Endothelial cell of umbilical vein (primary cell): ENCODE data around the gene RGS18. TPM values are rescaled to one million over a fixed set of nuclear protein-coding genes. Genes with fewer than 3 reads are reported as not detected.

Source experiments
- BruUV-seq: library from RNA; stranded (reverse); fragments of 400-500 nt; replicated peaks from 2 replicates; lab custom pipeline; 2021; lab: Mats Ljungman, UMichigan
- CTCF ChIA-PET: fragments of 300-600, 350-600 bp; sonication (Branson Sonifier 250); formaldehyde crosslinking; loops from one replicate; lab custom pipeline; 2021; ENCODE audit warnings: antibody characterized with exemption, inconsistent platforms; lab: Charles Lee
- POLR2A ChIA-PET: fragments of 300-600, 350-600 bp; sonication (Branson Sonifier 250); formaldehyde crosslinking; loops from one replicate; lab custom pipeline; 2021; ENCODE audit warnings: antibody characterized with exemption, inconsistent platforms; lab: Charles Lee
- DNase-seq: peaks from one replicate; pipeline ENCODE4 v3.0.0-alpha.2; 2011; ENCODE audit warnings: low read depth, low spot score
- FAIRE-seq: peaks from 2 replicates; lab custom pipeline; 2011; peaks lifted over from hg19 to GRCh38; lab: Jason Lieb, UNC
- H2AFZ ChIP-seq: 2 replicates; pipeline ENCODE4 v1.6.0; 2012; ENCODE audit warnings: low read depth, low read length, control low read depth, inconsistent platforms
- H3K27ac ChIP-seq: 2 replicates; pipeline ENCODE4 v1.5.1; 2011; ENCODE audit warnings: low read depth, mild to moderate bottlenecking, control low read depth, low read length, moderate library complexity; ENCODE audit not compliant: insufficient read depth
- H3K27me3 ChIP-seq, 2 experiments: 2 replicates each; pipeline versions ENCODE4 v1.6.0 to v1.6.1; 2011; ENCODE audit warnings: low read length in 2 of 2, mixed read lengths in 1 of 2; ENCODE audit not compliant: control insufficient read depth in 2 of 2, insufficient read depth in 2 of 2
- H3K36me3 ChIP-seq, 2 experiments: 2 replicates in 1 of 2; 3 replicates in 1 of 2; pipeline ENCODE4 v1.5.1; 2011; ENCODE audit warnings: low read length in 2 of 2, mild to moderate bottlenecking in 1 of 2, moderate library complexity in 1 of 2; ENCODE audit not compliant: control insufficient read depth in 2 of 2, insufficient read depth in 2 of 2; ENCODE audit errors: extremely low read depth in 1 of 2
- H3K4me1 ChIP-seq: 3 replicates; pipeline ENCODE4 v1.5.1; 2011; ENCODE audit warnings: mild to moderate bottlenecking, low read length; ENCODE audit not compliant: control insufficient read depth, insufficient read depth; ENCODE audit errors: extremely low read depth
- H3K4me2 ChIP-seq: 2 replicates; pipeline ENCODE4 v1.6.1; 2011; ENCODE audit warnings: low read length, control low read depth, mixed read lengths; ENCODE audit not compliant: insufficient read depth
- H3K4me3 ChIP-seq, 3 experiments: fragments of 200-600 bp in 1 of 3; sonication (generic), shearing (Covaris generic) in 1 of 3; replicated peaks in 1 of 3; 2 replicates each; pipeline ENCODE4 v1.5.1; 2011 to 2016; ENCODE audit warnings: control low read depth in 3 of 3, low read length in 3 of 3, mild to moderate bottlenecking in 2 of 3, inconsistent platforms in 1 of 3, low read depth in 1 of 3, moderate library complexity in 1 of 3; ENCODE audit not compliant: insufficient read depth in 1 of 3
- H3K79me2 ChIP-seq: 2 replicates; pipeline ENCODE4 v1.6.0; 2012; ENCODE audit warnings: low read length, inconsistent platforms; ENCODE audit not compliant: control insufficient read depth, insufficient read depth
- H3K9ac ChIP-seq: replicated peaks from 2 replicates; pipeline ENCODE3; 2011; ENCODE audit warnings: low read length, control low read depth; ENCODE audit not compliant: insufficient read depth; ENCODE audit errors: extremely low read depth
- H3K9me1 ChIP-seq: replicated peaks from 3 replicates; pipeline ENCODE4 v1.6.0; 2011; ENCODE audit warnings: mild to moderate bottlenecking, low read length; ENCODE audit not compliant: control insufficient read depth, insufficient read depth; ENCODE audit errors: extremely low read depth
- H3K9me3 ChIP-seq: replicated peaks from 2 replicates; pipeline ENCODE4 v1.5.1; 2012; ENCODE audit warnings: low read length, inconsistent platforms; ENCODE audit not compliant: control insufficient read depth, insufficient read depth
- H4K20me1 ChIP-seq: replicated peaks from 2 replicates; pipeline ENCODE3; 2011; ENCODE audit warnings: mild to moderate bottlenecking, low read length; ENCODE audit not compliant: control insufficient read depth, insufficient read depth; ENCODE audit errors: extremely low read depth
- FOS ChIP-seq: IDR thresholded peaks from 2 replicates; pipeline ENCODE4 v1.6.1; 2011; ENCODE audit warnings: mild to moderate bottlenecking, low read length, moderate library complexity, borderline replicate concordance; ENCODE audit not compliant: insufficient read depth
- GATA2 ChIP-seq: IDR thresholded peaks from 2 replicates; pipeline ENCODE4 v1.7.0; 2011; ENCODE audit warnings: low read depth, mild to moderate bottlenecking, moderate library complexity, mixed read lengths, low read length; ENCODE audit not compliant: insufficient read length, insufficient read depth
- JUN ChIP-seq: IDR thresholded peaks from 2 replicates; pipeline ENCODE4 v1.6.1; 2011; ENCODE audit warnings: borderline replicate concordance, low read depth; ENCODE audit not compliant: insufficient read length, insufficient read depth
- POLR2A ChIP-seq: IDR thresholded peaks from 2 replicates; pipeline ENCODE4 v1.6.1; 2012; ENCODE audit warnings: low read depth, mild to moderate bottlenecking, control low read depth, low read length
- POLR2AphosphoS5 ChIP-seq: IDR thresholded peaks from 2 replicates; pipeline ENCODE4 v1.6.1; 2012; ENCODE audit warnings: low read depth, mild to moderate bottlenecking, control low read depth, low read length, moderate library complexity; ENCODE audit not compliant: insufficient read depth
- dilution Hi-C: fragments of 300-500 bp; cut with MboI; formaldehyde crosslinking; loops from one replicate; pipeline ENCODE4 v1.15.0; 2019; ENCODE audit warnings: low sequenced_read_pairs; ENCODE audit not compliant: extremely low pct_ligation_motif_present
- intact Hi-C: fragments of 100-400 bp; cut with micrococcal nuclease; formaldehyde crosslinking; loops from one replicate; pipeline ENCODE4 v1.10.0; 2022
- polyA plus RNA-seq, 4 experiments: library from polyadenylated mRNA; depleted of rRNA in 3 of 4; stranded (reverse) in 3 of 4; unstranded in 1 of 4; fragments of >200 nt; gene quantifications; 2 replicates each; pipeline versions ENCODE4 v1.2.1 to v1.2.3, GENCODE V29; 2011 to 2012; ENCODE audit warnings: missing spikeins in 1 of 4
- total RNA-seq: library from RNA; stranded (reverse); gene quantifications from 2 replicates; pipeline ENCODE4 v1.2.3, GENCODE V29; 2021
- TF ChIP-seq, protein P1 (sequence below), 2 donors: IDR thresholded peaks; 1 replicate in 1 of 2; 2 replicates in 1 of 2; pipeline ENCODE4 v1.5.1; 2011; ENCODE audit warnings: low read length in 2 of 2, mild to moderate bottlenecking in 2 of 2, moderate library complexity in 2 of 2, control low read depth in 1 of 2, inconsistent platforms in 1 of 2, low read depth in 1 of 2; ENCODE audit not compliant: insufficient read depth in 1 of 2; ENCODE audit errors: extremely low read depth in 1 of 2

The RGS18 gene
- total and polyA plus RNA-seq, 2 donors (not counting 3 experiments of a cell fraction or from before 2014, with no cell fraction given) = not detected

- H3K27me3 ChIP-seq = no peaks in the 10 kb centered on the region
- peak overlapping the region; percentile 38 for H3K4me2 ChIP-seq
- H4K20me1 ChIP-seq = no peaks in the 10 kb centered on the region
- no peak for TF ChIP-seq POLR2AphosphoS5
- TF ChIP-seq, protein P1, sequence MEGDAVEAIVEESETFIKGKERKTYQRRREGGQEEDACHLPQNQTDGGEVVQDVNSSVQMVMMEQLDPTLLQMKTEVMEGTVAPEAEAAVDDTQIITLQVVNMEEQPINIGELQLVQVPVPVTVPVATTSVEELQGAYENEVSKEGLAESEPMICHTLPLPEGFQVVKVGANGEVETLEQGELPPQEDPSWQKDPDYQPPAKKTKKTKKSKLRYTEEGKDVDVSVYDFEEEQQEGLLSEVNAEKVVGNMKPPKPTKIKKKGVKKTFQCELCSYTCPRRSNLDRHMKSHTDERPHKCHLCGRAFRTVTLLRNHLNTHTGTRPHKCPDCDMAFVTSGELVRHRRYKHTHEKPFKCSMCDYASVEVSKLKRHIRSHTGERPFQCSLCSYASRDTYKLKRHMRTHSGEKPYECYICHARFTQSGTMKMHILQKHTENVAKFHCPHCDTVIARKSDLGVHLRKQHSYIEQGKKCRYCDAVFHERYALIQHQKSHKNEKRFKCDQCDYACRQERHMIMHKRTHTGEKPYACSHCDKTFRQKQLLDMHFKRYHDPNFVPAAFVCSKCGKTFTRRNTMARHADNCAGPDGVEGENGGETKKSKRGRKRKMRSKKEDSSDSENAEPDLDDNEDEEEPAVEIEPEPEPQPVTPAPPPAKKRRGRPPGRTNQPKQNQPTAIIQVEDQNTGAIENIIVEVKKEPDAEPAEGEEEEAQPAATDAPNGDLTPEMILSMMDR (IDR thresholded peaks at IDR 0.05; ENCODE audit: extremely low read depth in 1 of 2, insufficient read depth in 1 of 2, low read depth in 1 of 2, low read length in 2 of 2) = no peak
- TF ChIP-seq JUN = peak; percentile 60
- TF ChIP-seq POLR2A = no peak
- TF ChIP-seq GATA2 = peak; percentile 70
- peak; percentile 65 for TF ChIP-seq FOS
- peak overlapping the region; percentile 50 for H2AFZ ChIP-seq
- dilution Hi-C loops (no loop called here), intact Hi-C loops (loop anchor here (2.0 to 5.0 kb wide), 2 partner anchors 35 to 53 kb away; no protein-coding TSS in a partner anchor)
- DNase-seq = peak; percentile 73
- peak overlapping the region; percentile 47 for H3K27ac ChIP-seq
- no peak for FAIRE-seq
- CTCF ChIA-PET = interaction anchor here (1.0 kb wide), 1 partner anchor 55 kb away, joined by 3 read pairs; no protein-coding TSS in a partner anchor
- H3K36me3 ChIP-seq = no peaks in the 10 kb centered on the region
- BruUV-seq = no TSS peak
- H3K9ac ChIP-seq = no peak overlapping the region
- H3K9me3 ChIP-seq = no peaks in the 10 kb centered on the region
- H3K79me2 ChIP-seq = no peaks in the 10 kb centered on the region
- no peak overlapping the region for H3K4me3 ChIP-seq
- H3K4me1 ChIP-seq = peaks cover 12% of the 10 kb centered on the region
- POLR2A ChIA-PET = no interaction called here
- H3K9me1 ChIP-seq = no peaks in the 10 kb centered on the region
Observed at GRCh38 chr1:192225703-192226102, 67.4 kb downstream of the RGS18 start.
